Activated CD4-positive, alpha-beta memory T cell treated with anti-CD3 and anti-CD28 coated beads, Interleukin-2, amount 10 ng/mL, durations not matched to agents 7 days and 5 days (primary cell): Measurements from ENCODE around the gene EMP3. TPM values are rescaled to one million over a fixed set of nuclear protein-coding genes. Genes with fewer than 3 reads are reported as not detected.

Experiments
- CTCF ChIA-PET: fragments of 350-600 bp; sonication (Branson Sonifier 250); formaldehyde crosslinking; loops from one replicate; lab custom pipeline; 2021; ENCODE audit warnings: antibody characterized with exemption, inconsistent platforms; lab: Charles Lee
- POLR2A ChIA-PET: fragments of 350-600 bp; sonication (Branson Sonifier 250); formaldehyde crosslinking; loops from one replicate; lab custom pipeline; 2021; ENCODE audit warnings: antibody characterized with exemption; lab: Charles Lee
- DNase-seq: peaks from one replicate; pipeline ENCODE4 v3.0.0-alpha.2; 2020
- H3K27ac Mint-ChIP-seq: one replicate; pipeline ENCODE4 v1.8.0; 2021; ENCODE audit warnings: mild to moderate bottlenecking, mixed read lengths
- H3K27me3 Mint-ChIP-seq: one replicate; pipeline ENCODE4 v1.8.0; 2021; ENCODE audit warnings: mixed read lengths
- H3K36me3 Mint-ChIP-seq: one replicate; pipeline ENCODE4 v1.8.0; 2021; ENCODE audit warnings: low read depth, mixed read lengths
- H3K4me1 Mint-ChIP-seq: one replicate; pipeline ENCODE4 v1.8.0; 2021; ENCODE audit warnings: mixed read lengths
- H3K4me3 Mint-ChIP-seq: one replicate; pipeline ENCODE4 v1.8.0; 2021; ENCODE audit warnings: mild to moderate bottlenecking, mixed read lengths
- H3K9me3 Mint-ChIP-seq: one replicate; pipeline ENCODE4 v1.8.0; 2021; ENCODE audit warnings: mixed read lengths
- total RNA-seq, 2 experiments: library from RNA; stranded (reverse); gene quantifications; one replicate each; pipeline ENCODE4 v1.2.3, GENCODE V29; 2021

EMP3 gene
- total RNA-seq, 2 experiments from 2014 or later, result 418 to 447 TPM

- H3K27me3 Mint-ChIP-seq, result no peaks in the 10 kb centered on the region
- peaks cover 5% of the 10 kb centered on the region for H3K4me1 Mint-ChIP-seq
- CTCF ChIA-PET, result interaction anchor here (0.6 to 0.7 kb wide), 3 partner anchors 10 to 178 kb away, joined by 3 read pairs; partner anchors contain the start of genes SYNGR4 and TMEM143
- H3K4me3 Mint-ChIP-seq, result no peak overlapping the region
- no peaks in the 10 kb centered on the region for H3K9me3 Mint-ChIP-seq
- H3K27ac Mint-ChIP-seq, result no peak overlapping the region
- H3K36me3 Mint-ChIP-seq, result no peaks in the 10 kb centered on the region
- POLR2A ChIA-PET, result interaction anchor here (2.3 kb wide), 1 partner anchor 9 kb away, joined by 9 read pairs; the partner anchor contains the start of genes SYNGR4 and TMEM143
- no peak for DNase-seq
Measured at GRCh38 chr19:48354332-48354992, 29.1 kb downstream of the EMP3 start.

- no peak for DNase-seq
- Mint-ChIP-seq H3K4me3 (no peak overlapping the region), H3K4me1 (peaks cover 5% of the 10 kb centered on the region), H3K27me3 (no peaks in the 10 kb centered on the region), H3K36me3 (no peaks in the 10 kb centered on the region), H3K27ac (no peak overlapping the region), H3K9me3 (no peaks in the 10 kb centered on the region)
- ChIA-PET CTCF (interaction anchor here (0.7 kb wide), 2 partner anchors 21 to 95 kb away, joined by 3 to 4 read pairs; no protein-coding TSS in a partner anchor), POLR2A (interaction anchor here (2.3 kb wide), 1 partner anchor 8 kb away, joined by 9 read pairs; the partner anchor contains the start of genes SYNGR4 and TMEM143)
Measured at GRCh38 chr19:48355365-48355954, 30.1 kb downstream of the EMP3 start.

- H3K27me3 Mint-ChIP-seq, result no peaks in the 10 kb centered on the region
- peaks cover 15% of the 10 kb centered on the region for H3K4me1 Mint-ChIP-seq
- no peaks in the 10 kb centered on the region for H3K9me3 Mint-ChIP-seq
- no peak overlapping the region for H3K4me3 Mint-ChIP-seq
- ChIA-PET POLR2A (no interaction called here), CTCF (interaction anchor here (1.2 kb wide), 1 partner anchor 9 kb away, joined by 3 read pairs; no protein-coding TSS in a partner anchor)
- H3K27ac Mint-ChIP-seq, result no peak overlapping the region
- no peak for DNase-seq
- no peaks in the 10 kb centered on the region for H3K36me3 Mint-ChIP-seq
Measured at GRCh38 chr19:48359123-48359522, 33.8 kb downstream of the EMP3 start.

GRCh38 chr19:48361912-48362311, 36.6 kb downstream of the EMP3 start:
- no peaks in the 10 kb centered on the region for H3K9me3 Mint-ChIP-seq
- H3K4me1 Mint-ChIP-seq, result peaks cover 22% of the 10 kb centered on the region
- ChIA-PET POLR2A (interaction anchor here (1.1 kb wide), 1 partner anchor 107 kb away, joined by 4 read pairs; the partner anchor contains the start of gene CARD8), CTCF (interaction anchor here (3.8 kb wide), 1 partner anchor 29 kb away, joined by 53 read pairs; the partner anchor contains the start of gene KDELR1)
- no peaks in the 10 kb centered on the region for H3K27me3 Mint-ChIP-seq
- no peak for DNase-seq
- H3K27ac Mint-ChIP-seq, result peak overlapping the region; percentile 6
- no peak overlapping the region for H3K4me3 Mint-ChIP-seq
- no peaks in the 10 kb centered on the region for H3K36me3 Mint-ChIP-seq

DNA sequence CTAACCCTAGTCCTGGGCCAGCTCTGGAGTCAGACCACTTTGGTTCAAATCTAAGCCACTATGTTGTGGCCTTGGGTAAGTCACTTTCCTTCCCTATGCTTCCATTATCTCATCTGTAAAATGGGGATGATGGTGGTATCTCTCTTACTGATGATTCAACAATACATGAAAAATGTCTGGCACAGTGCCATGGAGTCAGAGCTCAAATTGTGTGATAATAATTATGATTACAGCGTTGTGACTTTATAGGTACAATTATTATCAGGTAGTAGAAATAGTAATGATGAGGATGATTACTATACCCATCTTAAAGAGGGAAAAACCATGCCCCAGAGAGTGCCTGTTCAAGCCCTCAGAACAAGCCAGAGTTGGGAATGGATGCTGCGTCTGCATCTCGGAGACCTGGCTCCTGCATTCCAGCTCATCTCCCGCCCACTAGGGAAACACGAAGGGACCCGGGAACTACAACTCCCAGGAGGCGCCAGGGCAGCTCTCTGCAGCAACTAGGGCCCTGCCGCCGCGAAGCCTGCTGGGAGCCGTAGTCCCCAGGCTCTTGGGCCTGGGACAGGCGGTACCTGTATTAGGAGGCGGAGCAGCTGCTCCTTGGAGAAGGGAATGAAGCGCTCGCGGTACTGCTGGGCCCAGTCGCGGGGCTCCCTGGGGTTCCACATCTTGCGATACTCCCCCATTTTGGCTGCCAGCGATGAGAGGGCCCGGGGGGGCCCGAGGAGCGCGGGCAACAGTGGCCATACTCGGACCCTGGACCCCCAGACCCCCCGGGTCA, 37.6 kb downstream of the EMP3 start:
- Mint-ChIP-seq H3K27me3 (no peaks in the 10 kb centered on the region), H3K36me3 (no peaks in the 10 kb centered on the region), H3K4me1 (peaks cover 22% of the 10 kb centered on the region), H3K9me3 (no peaks in the 10 kb centered on the region), H3K27ac (peak overlapping the region; percentile 95), H3K4me3 (peak overlapping the region; percentile 82)
- POLR2A ChIA-PET, result interaction anchor here (0.7 to 3.3 kb wide), 18 partner anchors 9 to 254 kb away, joined by 3 to 48 read pairs (median 5); partner anchors contain the start of genes CARD8, EMP3, GRIN2D and GRWD1
- CTCF ChIA-PET, result interaction anchor here (1.0 to 3.8 kb wide), 8 partner anchors 13 to 227 kb away, joined by 4 to 53 read pairs (median 10); partner anchors contain the start of gene KDELR1
- DNase-seq, result peak; percentile 93

DNA sequence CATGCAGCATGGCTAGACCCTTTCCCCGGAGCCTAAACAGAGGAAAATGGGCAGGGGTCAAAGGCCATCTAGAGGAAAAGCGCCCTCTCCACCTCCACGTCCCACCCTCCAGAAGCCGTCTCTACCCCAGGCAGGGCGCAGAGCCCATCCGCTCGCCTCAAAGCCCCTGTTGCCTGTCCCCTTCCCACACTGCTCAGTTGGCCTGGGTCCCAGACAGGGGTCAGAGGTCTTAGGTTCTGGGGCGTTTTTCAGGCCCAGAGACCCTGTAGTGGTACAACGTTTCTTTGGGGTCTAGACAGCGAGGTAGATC, 38.1 kb downstream of the EMP3 start:
- H3K9me3 Mint-ChIP-seq, result no peaks in the 10 kb centered on the region
- no peaks in the 10 kb centered on the region for H3K36me3 Mint-ChIP-seq
- no peaks in the 10 kb centered on the region for H3K27me3 Mint-ChIP-seq
- POLR2A ChIA-PET, result interaction anchor here (0.7 to 3.3 kb wide), 17 partner anchors 8 to 253 kb away, joined by 3 to 48 read pairs (median 4); partner anchors contain the start of genes EMP3, GRWD1, KDELR1 and PLA2G4C
- peak overlapping the region; percentile 95 for H3K27ac Mint-ChIP-seq
- DNase-seq, result no peak
- peak overlapping the region; percentile 82 for H3K4me3 Mint-ChIP-seq
- H3K4me1 Mint-ChIP-seq, result peaks cover 22% of the 10 kb centered on the region
- CTCF ChIA-PET, result interaction anchor here (0.8 to 3.8 kb wide), 16 partner anchors 13 to 879 kb away, joined by 3 to 53 read pairs (median 5); partner anchors contain the start of genes GRIN2D, GYS1, KDELR1 and KPTN

- Mint-ChIP-seq H3K36me3 (no peaks in the 10 kb centered on the region), H3K27ac (peak within 1 kb of the TSS; percentile 95), H3K4me3 (peak within 1 kb of the TSS; percentile 82), H3K27me3 (no peaks in the 10 kb centered on the region), H3K9me3 (no peaks in the 10 kb centered on the region), H3K4me1 (peaks cover 22% of the 10 kb centered on the region)
- peak; percentile 99 for DNase-seq
- ChIA-PET CTCF (interaction anchor here (0.6 to 3.8 kb wide), 21 partner anchors 10 to 880 kb away, joined by 3 to 53 read pairs (median 4); partner anchors contain the start of genes GRIN2D, GYS1, KDELR1 and KPTN), POLR2A (interaction anchor here (0.7 to 3.3 kb wide), 22 partner anchors 8 to 253 kb away, joined by 3 to 48 read pairs (median 4); partner anchors contain the start of genes EMP3, GRWD1, KDELR1 and PLA2G4C)
Measured at GRCh38 chr19:48363810-48364597, 38.7 kb downstream of the EMP3 start, which contains the start of the genes SYNGR4 and TMEM143. Gene SYNGR4, plus strand, starts transcription at chr19:48364367. Its CDS starts 1,476 bp downstream, at chr19:48365843. Gene TMEM143, minus strand, starts transcription at chr19:48363940. Its CDS starts 20 bp downstream, at chr19:48363920.

DNA sequence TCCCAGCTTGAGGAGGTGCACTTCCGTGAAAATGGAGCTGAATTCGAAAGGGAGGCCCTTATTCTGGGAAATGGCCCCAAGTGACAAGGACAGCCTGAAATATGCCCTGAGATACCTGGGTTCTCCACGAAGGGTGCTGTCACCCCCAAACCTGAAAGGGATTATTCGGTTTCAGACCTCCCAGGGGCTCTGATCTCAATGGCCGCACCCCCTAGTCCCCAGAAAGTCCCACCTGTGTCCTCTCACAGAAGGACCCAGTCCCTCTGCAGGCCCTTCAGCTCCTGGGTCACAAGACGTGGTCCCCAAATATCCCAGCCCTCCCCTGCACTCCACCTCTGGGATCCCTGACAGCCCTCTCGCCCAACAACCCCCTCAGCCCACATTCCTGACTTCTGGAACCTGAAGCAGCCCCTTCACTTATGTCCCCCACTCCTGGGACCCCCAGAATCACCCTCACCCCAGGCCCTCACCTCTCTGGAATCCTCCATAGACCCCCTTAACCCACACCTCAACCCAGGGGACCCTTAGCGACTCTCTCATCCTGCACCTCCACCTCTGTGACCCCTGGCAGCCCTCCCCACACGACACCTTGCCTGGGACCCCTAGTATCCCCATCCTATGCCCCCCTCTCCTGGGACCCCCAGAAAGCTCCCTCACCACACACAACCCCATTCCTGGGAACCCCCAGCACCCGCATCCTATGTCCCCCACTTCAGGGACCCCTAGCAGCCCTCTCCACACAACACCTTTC, 39.4 kb downstream of the EMP3 start:
- Mint-ChIP-seq H3K4me3 (peak overlapping the region; percentile 82), H3K4me1 (peaks cover 22% of the 10 kb centered on the region), H3K9me3 (no peaks in the 10 kb centered on the region), H3K36me3 (no peaks in the 10 kb centered on the region), H3K27me3 (no peaks in the 10 kb centered on the region), H3K27ac (peak overlapping the region; percentile 95)
- ChIA-PET CTCF (interaction anchor here (0.6 to 3.8 kb wide), 16 partner anchors 12 to 880 kb away, joined by 3 to 53 read pairs (median 6); partner anchors contain the start of genes GYS1, KDELR1, KPTN and RUVBL2), POLR2A (interaction anchor here (0.8 to 3.3 kb wide), 15 partner anchors 9 to 252 kb away, joined by 3 to 48 read pairs (median 4); partner anchors contain the start of genes EMP3, GRWD1 and KDELR1)
- no peak for DNase-seq

DNA sequence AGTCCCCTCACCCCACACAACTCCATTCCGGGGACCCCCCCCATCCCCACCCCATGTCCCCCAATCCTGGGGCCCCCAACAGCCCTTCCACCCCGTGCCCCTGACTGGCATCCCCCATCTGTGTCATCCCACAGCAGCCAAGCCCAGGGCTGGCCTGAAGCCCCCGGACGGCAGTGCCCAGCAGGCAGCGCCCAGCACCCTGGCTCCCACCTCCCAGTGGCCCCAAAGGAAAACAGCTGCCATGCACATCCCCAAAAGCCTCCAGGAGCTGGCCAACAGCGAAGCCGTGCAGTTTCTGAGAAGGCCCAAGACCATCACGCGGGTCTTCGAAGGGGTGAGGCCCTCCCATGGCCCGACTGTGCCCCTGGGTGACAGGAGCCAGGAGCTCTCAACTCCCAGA, 40.2 kb downstream of the EMP3 start:
- no peak overlapping the region for H3K4me3 Mint-ChIP-seq
- H3K27ac Mint-ChIP-seq, result no peak overlapping the region
- POLR2A ChIA-PET, result interaction anchor here (0.7 to 3.3 kb wide), 2 partner anchors 26 to 40 kb away, joined by 4 to 19 read pairs; partner anchors contain the start of genes EMP3 and KDELR1
- H3K9me3 Mint-ChIP-seq, result no peaks in the 10 kb centered on the region
- H3K4me1 Mint-ChIP-seq, result peaks cover 22% of the 10 kb centered on the region
- no peak for DNase-seq
- H3K36me3 Mint-ChIP-seq, result no peaks in the 10 kb centered on the region
- CTCF ChIA-PET, result interaction anchor here (3.8 kb wide), 1 partner anchor 26 kb away, joined by 53 read pairs; the partner anchor contains the start of gene KDELR1
- no peaks in the 10 kb centered on the region for H3K27me3 Mint-ChIP-seq

GRCh38 chr19:48367855-48368254, 42.5 kb downstream of the EMP3 start:
- CTCF ChIA-PET, result no interaction called here
- no peaks in the 10 kb centered on the region for H3K9me3 Mint-ChIP-seq

DNA sequence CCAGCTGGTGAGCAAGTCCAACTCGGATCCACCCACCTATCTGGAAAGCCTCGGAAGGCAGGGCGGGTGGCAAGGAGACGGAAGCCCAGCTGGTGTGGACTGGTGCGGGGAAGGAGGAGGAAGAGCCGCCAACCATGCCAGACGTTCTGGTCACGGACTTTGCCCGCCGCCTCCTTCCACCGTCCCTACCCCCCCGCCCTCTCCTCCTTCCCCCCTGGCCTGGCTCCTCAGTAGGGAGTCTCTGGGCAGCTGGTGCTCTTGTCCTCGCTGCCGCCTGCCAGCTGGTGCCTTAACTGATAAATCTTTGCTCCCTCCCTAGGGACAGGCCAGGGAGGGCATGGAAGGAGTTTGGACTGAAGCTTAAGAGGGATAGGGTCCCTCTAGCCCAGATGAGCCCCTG, 43.6 kb downstream of the EMP3 start:
- no peak overlapping the region for H3K4me3 Mint-ChIP-seq
- ChIA-PET CTCF (no interaction called here), POLR2A (no interaction called here)
- H3K9me3 Mint-ChIP-seq, result no peaks in the 10 kb centered on the region
- H3K36me3 Mint-ChIP-seq, result no peaks in the 10 kb centered on the region
- peaks cover 10% of the 10 kb centered on the region for H3K4me1 Mint-ChIP-seq
- DNase-seq, result no peak
- no peaks in the 10 kb centered on the region for H3K27me3 Mint-ChIP-seq
- no peak overlapping the region for H3K27ac Mint-ChIP-seq

More at GRCh38 chr19:48367855-48368254, 42.5 kb downstream of the EMP3 start:
- Mint-ChIP-seq H3K36me3 (no peaks in the 10 kb centered on the region), H3K4me1 (peaks cover 14% of the 10 kb centered on the region), H3K4me3 (no peak overlapping the region), H3K27me3 (no peaks in the 10 kb centered on the region), H3K27ac (no peak overlapping the region)
- POLR2A ChIA-PET, result no interaction called here
- no peak for DNase-seq
